Kidney (tissue), 14 donors: ENCODE results near the gene XPO6. TPM values are rescaled to one million over a fixed set of nuclear protein-coding genes. Genes with fewer than 3 reads are reported as not detected.
A peak's percentile ranks its signal among the peaks of the same experiment; 100 is the strongest.

Experiments used
- DNase-seq, 5 donors: peaks; one replicate each; pipeline ENCODE4 v3.0.0-alpha.2; 2013 to 2020
- FAIRE-seq: peaks from 2 replicates; lab custom pipeline; 2012; peaks lifted over from hg19 to GRCh38; lab: Jason Lieb, UNC
- H3K27ac ChIP-seq, 2 donors: one replicate each; pipeline ENCODE4 v1.7.0; 2013; ENCODE audit warnings: low read depth in 2 of 2, low read length in 2 of 2, inconsistent platforms in 1 of 2
- H3K27me3 ChIP-seq: one replicate; pipeline ENCODE4 v1.7.1; 2013; ENCODE audit warnings: low read length, inconsistent platforms; ENCODE audit not compliant: control insufficient read depth, insufficient read depth
- H3K36me3 ChIP-seq, 3 donors: one replicate each; pipeline versions ENCODE4 v1.7.0 to v1.7.1; 2013; ENCODE audit warnings: low read length in 3 of 3, control low read depth in 1 of 3, inconsistent platforms in 1 of 3; ENCODE audit not compliant: insufficient read depth in 3 of 3, control insufficient read depth in 2 of 3
- H3K4me1 ChIP-seq, 3 donors: one replicate each; pipeline versions ENCODE4 v1.7.0 to v1.7.1; 2013; ENCODE audit warnings: low read length in 3 of 3, inconsistent platforms in 1 of 3, low read depth in 1 of 3; ENCODE audit not compliant: control insufficient read depth in 2 of 3, insufficient read depth in 2 of 3
- H3K4me3 ChIP-seq, 3 donors: one replicate each; pipeline versions ENCODE4 v1.7.0 to v1.8.1; 2013; ENCODE audit warnings: low read length in 3 of 3, control low read depth in 1 of 3, inconsistent platforms in 1 of 3
- H3K9ac ChIP-seq, 3 donors: one replicate each; pipeline versions ENCODE4 v1.7.0 to v1.7.1; 2013; ENCODE audit warnings: low read length in 3 of 3, control low read depth in 1 of 3, inconsistent platforms in 1 of 3
- H3K9me3 ChIP-seq, 3 donors: one replicate each; pipeline versions ENCODE4 v1.7.0 to v1.7.1; 2013; ENCODE audit warnings: low read length in 3 of 3, control low read depth in 1 of 3, inconsistent platforms in 1 of 3; ENCODE audit not compliant: control insufficient read depth in 2 of 3, insufficient read depth in 1 of 3
- CTCF ChIP-seq: IDR thresholded peaks from 3 replicates; pipeline ENCODE4 v1.5.1; 2012; ENCODE audit warnings: mild to moderate bottlenecking, moderate library complexity, borderline replicate concordance; ENCODE audit not compliant: insufficient read depth; ENCODE audit errors: extremely low read depth
- intact Hi-C: fragments of 100-400 bp; cut with DNase I; formaldehyde crosslinking; loops from one replicate; pipeline ENCODE4 v1.11.1; 2022
- polyA plus RNA-seq: library from polyadenylated mRNA; stranded (reverse); fragments of 350-450 nt; fragmentation: Illumina TruSeq; extraction: RNeasy Lipid Tissue Mini Kit (QIAGEN cat#74804); gene quantifications from one replicate; pipeline ENCODE4 v1.2.3, GENCODE V29; 2014; ENCODE audit warnings: low read depth, low replicate concordance; ENCODE audit not compliant: insufficient read depth
- total RNA-seq: library from RNA; stranded (reverse); fragmentation: NEBNext Ultra II Directional; extraction: Animal tissue kit (Norgen Biotek cat#: 25700); gene quantifications from one replicate; pipeline ENCODE4 v1.2.1, GENCODE V29; 2021
- donor health status: control.
- donor health status: control.
- donor health status: control.
- donor health status: control.
- donor health status: control.
- donor health status: DM: yes; HTN: yes; CAD: no.
- donor health status: Normal renal cell carcinoma (clear cell type).

Gene XPO6
- total and polyA plus RNA-seq, 2 donors from 2014 or later = 57.2 to 98.8 TPM

DNA sequence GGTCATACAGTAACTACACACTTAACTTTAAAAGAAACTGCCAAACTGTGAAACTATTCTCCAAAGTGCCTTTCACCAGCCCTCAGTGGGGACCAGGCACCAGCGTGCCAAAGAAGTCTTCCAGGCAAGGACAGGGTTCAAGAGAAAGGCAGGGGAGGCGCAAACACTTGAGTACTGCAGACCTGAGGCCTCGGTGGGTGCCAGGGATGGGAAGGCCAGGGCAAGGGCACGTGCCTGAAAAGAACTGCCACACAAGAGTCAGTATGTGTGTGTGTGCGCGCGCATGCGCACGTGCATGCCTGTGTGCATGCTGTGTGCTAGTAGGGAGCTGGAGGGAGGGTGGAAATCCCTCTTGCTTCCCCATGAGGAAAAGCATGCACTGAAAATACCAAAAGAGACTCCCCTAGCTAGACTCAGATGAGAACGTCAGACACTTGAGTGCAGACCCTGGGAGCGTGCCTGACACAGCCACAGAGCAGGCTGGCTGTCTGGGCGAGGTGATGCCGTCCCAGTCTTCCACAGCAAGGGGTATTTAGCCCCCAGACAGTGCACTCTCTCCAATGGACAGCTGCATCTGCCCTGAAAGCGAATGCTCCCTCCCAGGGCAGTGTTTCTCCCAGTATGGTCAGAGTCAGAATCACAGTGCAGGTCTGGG lies 108.1 kb downstream of the XPO6 start:
- Histone ChIP-seq H3K9ac (no peak overlapping the region), H3K36me3 (peaks cover 11 to 87% (median 54%) of the 10 kb centered on the region in 3 donors), H3K4me3 (no peak overlapping the region), H3K27me3 (no peaks in the 10 kb centered on the region), H3K9me3 (no peaks in the 10 kb centered on the region), H3K27ac (no peak overlapping the region), H3K4me1 (no peaks in the 10 kb centered on the region)
- intact Hi-C loops = no loop called here
- DNase-seq = no peak
- no peak for TF ChIP-seq CTCF
- no peak for FAIRE-seq

GRCh38 chr16:28101533-28101890 lies 110.3 kb downstream of the XPO6 start:
- Histone ChIP-seq H3K9ac (no peak overlapping the region), H3K4me3 (no peak overlapping the region), H3K9me3 (no peaks in the 10 kb centered on the region), H3K27me3 (no peaks in the 10 kb centered on the region), H3K4me1 (no peaks in the 10 kb centered on the region), H3K27ac (no peak overlapping the region), H3K36me3 (peaks cover 5 to 67% (median 43%) of the 10 kb centered on the region in 3 donors)
- intact Hi-C loops = no loop called here
- TF ChIP-seq CTCF = no peak
- DNase-seq (no peak), FAIRE-seq (no peak)

GRCh38 chr16:28100810-28101532 lies 110.8 kb downstream of the XPO6 start:
- TF ChIP-seq CTCF = no peak
- Histone ChIP-seq H3K27ac (no peak overlapping the region), H3K27me3 (no peaks in the 10 kb centered on the region), H3K4me3 (no peak overlapping the region), H3K36me3 (peaks cover 2 to 62% (median 37%) of the 10 kb centered on the region in 3 donors), H3K4me1 (no peaks in the 10 kb centered on the region), H3K9me3 (no peaks in the 10 kb centered on the region), H3K9ac (no peak overlapping the region)
- intact Hi-C loops = no loop called here
- DNase-seq = peak in 1 of 5 donors; percentile 62
- no peak for FAIRE-seq
